NCI-H1092 treated with DMSO at 0.1 percent for 48 hours (cell line): ENCODE data around the gene MCM8.

Experiments
- DNase-seq: peaks from one replicate; lab custom pipeline; 2025; lab: John Stamatoyannopoulos, UW

The MCM8 gene

DNA sequence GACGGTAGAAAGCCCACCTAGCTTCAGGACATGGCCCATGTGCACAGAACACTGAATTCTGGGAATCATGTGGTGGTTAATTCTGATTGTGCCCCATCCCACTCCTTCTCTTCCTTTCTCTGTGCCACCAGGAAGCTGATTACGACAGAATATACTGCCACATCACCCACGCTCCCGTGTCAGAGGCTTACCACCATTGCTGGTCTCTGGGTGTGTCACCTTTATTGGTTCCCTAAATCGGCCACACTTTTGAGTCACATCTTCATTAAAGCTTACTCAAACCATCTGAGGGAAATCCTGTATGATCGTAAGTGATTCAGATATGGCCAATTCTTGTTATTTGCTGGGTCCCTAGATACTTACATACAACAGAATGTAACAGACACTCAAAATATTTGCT, 3.2 kb upstream of the MCM8 start:
- DNase-seq: no peak

DNA sequence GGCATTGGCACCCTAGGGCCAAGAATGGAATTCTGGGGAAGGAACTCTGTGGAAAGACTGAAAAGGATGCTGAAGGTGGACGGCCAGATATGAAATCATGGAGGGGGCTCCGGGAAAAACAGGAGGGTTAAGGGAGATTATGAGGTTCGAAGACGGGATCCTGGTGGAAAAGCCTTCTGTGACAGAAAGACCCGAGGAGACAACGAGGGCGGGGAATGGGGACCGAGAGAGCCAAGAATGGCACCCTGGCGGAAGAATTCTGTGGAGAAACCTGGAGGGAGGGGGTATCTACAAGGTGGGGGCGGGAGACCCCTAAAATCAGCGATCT, 545 bp upstream of the MCM8 start:
- no peak for DNase-seq

DNA sequence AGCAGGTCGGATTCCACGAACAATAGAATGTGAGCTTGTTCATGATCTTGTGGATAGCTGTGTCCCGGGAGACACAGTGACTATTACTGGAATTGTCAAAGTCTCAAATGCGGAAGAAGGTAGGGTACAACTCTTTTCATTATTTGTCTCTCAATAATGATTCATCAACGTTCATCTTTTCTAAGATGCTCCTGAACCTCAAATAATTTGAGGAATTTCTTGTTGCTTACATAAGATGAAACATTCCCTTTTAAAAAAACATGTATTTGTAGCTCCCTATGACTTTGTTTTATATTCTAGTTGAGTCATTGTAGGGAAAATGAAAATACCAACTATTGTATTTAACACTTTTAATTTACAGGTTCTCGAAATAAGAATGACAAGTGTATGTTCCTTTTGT, 17.0 kb downstream of the MCM8 start:
- DNase-seq: no peak

DNA sequence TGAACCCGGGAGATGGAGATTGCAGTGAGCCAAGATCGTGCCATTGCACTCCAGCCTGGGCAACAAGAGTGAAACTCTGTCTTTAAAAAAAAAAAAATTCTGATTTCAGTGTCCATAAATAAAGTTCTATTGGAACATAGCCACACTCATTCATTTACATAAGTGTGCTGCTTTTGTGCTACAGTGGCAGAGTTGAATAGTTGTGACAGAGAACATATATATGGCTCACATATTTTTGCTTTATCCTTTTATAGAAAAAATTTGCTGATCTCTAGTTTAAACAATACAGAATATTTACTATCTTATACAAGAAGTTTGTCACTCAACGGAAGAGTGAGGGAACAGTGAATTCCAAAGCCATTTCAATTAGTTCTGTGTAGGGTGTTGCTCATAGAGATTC, 18.0 kb downstream of the MCM8 start:
- DNase-seq: no peak

DNA sequence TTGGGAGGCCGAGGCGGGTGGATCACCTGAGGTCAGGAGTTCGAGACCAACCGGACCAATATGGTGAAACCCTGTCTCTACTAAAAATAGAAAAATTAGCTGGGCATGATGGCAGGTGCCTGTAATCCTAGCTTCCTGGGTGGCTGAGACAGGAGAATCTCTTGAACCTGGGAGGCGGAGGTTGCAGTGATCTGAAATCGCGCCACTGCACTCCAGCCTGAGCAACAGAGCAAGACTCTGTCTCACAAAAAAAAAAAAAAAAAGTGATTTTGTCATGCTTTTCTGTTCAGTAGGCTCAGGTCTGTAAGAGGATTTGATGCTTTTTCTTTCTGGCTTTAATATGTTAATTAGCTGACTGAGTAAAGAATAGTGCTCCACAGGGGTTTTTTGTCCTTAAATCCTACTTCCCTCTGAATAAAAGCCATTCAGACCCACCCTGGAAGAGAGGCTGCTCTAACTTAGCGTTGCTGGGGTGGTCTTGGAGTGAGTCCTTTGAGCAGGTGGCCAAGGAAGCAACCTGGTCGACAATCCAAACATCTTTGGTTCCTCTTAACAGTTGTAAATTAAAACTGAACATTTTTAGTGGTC, 19.0 kb downstream of the MCM8 start:
- no peak for DNase-seq

DNA sequence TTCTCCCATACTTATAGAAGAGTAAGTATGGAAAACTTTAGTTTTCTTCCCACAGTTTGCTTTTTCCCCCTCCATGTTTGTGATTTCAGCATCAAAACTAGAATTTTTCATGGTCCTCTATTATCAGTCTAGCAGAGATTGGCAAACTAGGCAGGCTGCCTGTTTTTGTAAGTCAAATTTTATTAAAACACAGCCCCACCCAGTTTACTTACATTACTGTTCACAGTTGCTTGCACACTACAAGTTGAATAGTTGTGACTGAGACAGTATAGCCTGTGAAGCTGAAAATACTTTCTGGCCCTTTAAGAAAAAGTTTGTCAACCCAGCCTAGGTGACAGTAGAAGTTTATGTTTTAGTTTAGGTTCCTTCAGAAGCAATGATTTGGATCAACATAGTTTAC, 19.5 kb downstream of the MCM8 start:
- no peak for DNase-seq

DNA sequence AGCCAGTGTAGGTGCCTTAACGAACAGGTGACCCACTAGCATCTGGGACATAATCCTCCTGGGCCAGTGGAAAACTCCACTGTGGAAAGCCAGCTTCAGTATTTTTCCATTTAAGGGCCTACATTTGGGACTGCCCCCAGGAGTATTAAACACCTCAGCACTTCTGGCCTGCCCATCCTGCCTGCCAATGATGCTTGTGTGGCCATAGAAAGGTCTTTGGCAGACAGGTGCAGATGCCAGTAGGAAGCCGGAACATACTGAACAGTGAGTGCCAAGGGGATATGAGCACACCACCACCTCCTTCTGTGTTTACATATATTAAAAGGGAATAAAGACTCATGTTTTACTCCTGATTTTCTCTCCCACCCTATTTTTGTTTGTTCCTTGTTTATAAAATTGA, 19.9 kb downstream of the MCM8 start:
- DNase-seq: no peak

DNA sequence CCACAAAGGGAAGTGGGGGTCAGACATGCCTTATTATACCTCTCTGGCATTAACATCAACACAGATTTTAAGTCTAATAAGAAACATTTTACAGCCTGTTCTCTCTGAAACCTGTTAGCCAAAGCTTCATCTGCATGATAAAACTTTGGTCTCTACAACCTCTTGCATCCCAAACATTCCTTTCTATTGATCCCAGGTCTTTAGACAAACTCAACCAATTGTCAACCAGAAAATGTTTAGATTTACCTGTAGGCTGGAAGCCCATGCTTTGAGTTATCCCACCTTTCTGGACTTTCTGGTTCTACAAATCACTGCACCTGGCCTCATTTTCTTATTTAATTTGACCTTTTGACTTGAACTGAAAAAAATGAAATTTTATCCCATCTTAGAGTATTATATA, 20.8 kb downstream of the MCM8 start:
- DNase-seq: no peak

DNA sequence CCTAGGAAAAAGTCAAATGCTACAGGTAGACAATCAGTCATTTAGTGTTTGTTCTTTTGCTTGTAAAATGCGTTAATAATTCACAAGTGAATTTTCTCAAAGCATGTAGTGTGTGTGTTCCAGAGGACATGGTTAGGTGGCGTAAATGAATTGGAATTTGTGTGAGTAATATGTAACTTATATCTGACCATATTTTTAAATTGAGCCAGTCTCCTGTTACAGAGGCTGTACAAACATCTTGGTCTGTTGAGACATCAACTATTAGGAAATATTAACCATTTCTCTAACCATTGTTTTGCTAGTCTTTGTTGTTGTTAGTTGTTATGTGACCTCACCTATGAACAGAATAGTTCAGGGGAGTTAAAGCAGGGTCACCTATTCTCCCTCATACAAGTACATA, 22.7 kb downstream of the MCM8 start:
- DNase-seq: no peak

DNA sequence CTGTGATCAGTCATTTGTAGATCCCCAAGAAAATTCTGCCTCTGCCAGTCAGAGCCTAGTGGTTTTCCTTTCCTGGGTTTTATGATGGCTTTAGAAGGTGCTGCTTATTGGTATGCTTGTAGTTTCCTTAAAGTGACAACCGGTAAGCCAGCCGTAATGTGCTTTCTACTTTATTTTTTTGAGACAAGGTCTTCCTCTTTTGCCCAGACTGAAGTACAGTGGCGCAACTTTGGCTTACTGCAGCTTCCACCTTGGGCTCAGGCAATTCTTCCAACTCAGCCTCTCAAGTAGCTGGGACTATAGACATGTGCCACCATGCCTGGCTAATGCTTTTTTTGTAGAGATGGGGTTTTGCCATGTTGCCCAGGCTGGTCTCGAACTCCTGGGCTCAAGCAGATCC, 23.5 kb downstream of the MCM8 start:
- DNase-seq: no peak

DNA sequence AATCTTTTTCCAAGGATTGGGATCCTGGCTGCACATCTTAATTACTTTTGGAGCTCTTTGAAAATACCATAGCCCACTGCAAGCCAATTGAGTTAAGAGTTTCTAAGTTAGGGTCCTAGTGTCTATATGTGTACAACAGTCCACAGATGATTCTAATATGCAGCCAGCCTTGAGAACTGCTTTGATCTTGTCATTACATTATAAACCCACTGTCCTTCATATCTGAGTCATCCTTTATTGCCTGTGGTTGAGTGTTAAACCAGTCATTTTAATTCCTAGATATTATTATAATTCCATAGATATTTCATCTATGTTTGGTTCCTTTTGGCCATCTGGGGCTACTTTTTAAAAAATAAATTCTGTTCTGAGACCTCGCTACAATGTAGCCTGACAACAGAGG, 24.1 kb downstream of the MCM8 start:
- DNase-seq: no peak

DNA sequence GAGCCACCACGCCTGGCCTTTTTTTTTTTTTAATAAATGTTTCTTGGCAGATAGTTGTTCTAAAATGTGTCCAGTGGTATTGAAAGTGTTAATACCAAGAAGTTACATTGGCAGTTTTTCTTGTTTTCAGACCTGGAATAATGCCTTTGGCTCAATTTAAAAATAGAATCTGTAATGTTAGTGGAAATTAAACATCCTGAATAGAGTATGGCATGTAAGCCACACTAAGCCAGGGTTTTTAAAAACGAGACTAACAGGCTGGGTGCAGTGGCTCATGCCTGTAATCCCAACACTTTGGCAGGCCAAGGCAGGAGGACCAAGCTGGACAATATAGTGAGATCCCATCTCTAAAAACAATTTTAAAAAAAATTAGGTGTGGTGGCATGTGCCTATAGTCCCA, 25.3 kb downstream of the MCM8 start:
- DNase-seq: no peak

DNA sequence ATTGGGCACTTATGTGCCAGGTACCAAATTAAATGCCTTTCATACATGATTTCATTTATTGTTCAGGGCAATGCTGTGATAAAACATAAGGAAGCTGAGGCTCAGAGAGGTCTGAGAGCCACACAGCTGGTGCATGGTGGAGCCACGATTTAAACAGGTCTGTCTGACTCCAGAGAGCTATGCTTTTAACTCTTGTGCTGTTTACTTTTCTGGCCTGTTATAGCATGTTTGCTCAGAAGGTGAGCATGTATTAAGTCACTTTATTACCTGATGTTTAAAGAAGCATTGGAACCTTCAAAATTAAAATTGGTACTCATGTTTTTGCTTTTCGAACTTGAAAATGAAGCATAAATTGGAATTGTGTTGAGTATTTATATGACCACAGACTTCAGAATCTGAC, 26.8 kb downstream of the MCM8 start:
- DNase-seq: no peak

DNA sequence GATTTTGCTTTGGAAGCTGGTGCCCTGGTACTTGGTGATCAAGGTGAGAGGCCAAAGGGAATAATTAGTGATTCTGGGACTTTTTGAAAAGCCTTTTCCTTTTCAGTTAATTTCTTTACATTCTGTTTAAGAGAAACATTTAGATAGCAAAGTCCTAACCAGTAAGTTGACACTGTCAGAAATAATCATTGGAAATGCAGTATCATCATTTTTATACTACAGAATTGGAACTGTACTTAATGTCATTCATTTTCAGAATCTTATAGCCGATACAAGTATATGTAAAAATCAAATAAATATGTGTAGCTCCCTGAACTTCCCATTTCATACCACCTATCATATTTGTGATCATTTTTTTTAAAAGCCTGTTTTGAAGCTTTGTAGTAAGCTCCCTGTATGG, 27.5 kb downstream of the MCM8 start:
- no peak for DNase-seq

DNA sequence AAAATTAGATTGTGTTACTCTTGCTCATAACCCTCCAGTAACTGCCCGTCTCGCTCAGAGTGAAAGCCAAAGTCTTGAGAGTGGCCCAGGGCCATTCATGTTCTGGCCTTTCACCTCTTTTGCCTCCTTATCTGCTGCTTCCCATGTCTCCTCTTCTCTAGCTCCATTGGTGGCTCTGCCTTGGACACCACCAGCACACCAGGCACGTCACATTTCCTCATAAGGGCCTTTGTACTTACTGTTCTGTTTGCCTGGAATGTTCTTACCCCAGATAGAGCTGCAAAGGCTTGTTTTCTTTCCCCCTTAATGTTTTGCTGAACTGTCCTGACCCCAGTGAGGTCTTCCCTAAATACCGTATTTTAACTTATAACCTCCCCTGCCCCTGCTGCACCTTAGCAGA, 29.3 kb downstream of the MCM8 start:
- DNase-seq: no peak

DNA sequence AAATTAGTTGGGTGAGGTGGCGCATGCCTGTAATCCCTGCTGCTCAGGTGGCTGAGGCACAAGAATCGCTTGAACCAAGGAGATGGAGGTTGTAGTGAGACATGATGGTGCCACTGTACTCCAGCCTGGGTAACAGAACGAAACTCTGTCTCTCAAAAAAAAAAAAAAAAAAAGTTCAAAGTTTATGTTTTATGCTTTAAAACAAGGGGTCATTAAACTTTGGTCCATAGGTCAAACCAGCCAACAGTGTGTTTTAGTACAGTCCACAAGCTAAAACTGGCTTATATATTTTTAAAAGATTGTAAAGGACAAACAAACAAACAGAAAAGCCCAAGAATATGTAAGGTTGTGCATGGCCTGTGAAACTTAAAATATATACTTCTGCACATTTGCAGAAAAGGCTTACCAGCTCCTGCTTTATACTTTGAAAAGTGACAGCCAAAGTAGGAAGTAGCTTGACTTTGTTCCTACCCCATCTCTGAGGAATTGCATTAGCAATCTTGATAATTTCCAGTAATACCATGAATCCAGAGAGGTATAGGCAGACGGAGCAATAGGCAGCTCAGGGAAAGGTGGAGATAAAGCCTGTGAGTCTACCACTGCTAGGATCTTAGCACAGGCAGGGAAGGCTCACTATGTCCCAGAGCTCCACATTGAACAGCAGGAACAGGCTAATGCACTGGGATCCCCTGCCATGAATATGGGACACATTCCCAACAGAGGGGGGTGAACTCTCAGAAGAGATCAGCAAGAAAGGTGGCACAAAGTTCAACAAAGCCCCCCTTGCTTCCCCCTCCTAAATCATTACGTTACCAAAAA, 30.5 kb downstream of the MCM8 start:
- no peak for DNase-seq

DNA sequence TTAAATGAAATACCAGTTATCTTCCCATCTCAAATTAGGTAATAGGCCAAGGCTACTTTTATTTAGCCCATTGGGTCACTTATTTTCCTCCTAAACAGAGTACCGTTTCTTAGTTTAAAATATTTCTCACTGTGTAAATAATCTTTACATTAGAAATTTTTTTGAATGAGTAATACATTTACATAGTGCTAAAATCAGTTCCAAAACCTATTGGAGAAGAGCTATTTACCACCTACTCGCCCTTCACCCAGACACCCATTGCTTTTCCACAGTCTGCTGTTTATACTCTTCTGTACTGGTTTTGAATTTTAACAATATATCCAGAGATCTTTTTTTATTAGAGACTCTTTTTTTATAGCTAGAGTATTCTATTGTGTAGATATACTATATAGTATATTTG, 36.9 kb downstream of the MCM8 start:
- DNase-seq: no peak

DNA sequence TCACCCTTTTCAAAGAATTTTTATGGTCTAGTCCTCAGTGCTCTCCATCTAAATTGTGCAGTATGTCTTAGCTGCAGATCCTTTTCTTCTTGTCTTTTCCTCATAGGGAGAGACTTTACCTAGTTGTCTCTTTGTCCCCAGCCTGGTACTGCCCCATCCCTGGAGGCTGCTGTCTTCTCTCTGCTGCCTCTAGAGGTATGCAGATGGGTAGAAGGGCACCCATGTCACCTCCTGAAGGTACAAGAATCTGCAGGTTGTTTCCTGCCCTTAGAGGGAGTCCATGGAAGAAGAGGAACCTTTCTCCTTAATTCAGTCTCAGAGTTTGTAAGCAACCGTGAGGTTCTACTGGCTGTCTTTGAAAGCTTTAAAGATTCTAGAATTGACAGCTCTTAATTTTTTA, 39.1 kb downstream of the MCM8 start:
- no peak for DNase-seq

DNA sequence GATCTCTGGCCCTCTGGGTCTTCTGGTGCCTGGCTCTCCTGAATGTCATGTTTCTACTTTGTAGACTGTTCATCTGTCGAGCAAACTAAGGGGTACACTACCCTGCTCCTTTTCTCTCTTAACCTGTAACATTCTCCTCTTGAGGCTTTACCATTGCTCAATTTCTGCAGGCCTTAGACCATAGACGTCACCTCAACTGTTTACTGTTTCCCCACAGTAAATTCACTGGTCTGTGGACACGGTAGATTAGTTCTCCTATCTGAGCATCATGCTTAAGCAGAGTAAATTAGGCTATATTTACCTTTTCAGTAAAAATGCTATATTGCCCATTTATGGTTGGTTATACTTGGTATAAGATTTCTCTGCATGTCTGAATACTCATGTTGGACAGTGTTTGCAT, 40.5 kb downstream of the MCM8 start:
- no peak for DNase-seq

DNA sequence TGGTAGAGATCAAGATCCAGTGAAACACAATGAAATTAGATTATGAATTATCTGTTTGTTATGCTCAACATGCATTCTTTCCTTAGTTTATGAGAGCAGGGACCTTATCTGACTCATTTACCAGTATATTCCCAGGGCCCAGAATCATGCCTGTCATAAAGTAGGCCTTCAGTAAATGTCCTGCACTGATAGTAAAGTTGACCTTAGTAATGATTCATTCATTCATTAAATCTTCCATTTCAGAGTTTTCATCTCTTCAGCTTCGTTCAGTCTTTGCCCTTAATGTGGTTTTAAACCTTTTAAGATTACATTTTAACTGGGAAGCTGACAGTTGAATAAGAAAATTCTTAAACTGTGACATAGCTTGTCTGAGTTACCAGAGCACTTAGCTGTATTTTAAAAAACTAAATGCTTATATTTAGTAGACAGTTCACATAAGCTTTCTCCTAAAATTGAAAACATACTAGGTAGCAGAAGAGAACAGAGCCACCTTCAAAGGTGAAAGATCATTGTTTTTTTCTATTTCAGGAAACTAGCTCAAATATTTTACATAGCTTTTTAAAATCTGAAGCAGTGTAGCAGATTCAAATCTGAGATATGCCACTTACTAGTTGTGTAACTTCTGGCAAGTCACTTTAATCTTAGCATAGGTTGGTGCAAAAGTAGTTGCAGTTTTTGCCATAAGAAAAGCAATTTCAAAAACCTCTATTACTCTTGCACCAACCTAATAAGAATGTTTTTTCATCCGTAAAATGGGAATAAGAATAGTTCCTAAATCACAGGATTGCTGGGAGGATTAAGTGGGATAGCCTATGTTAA, 41.4 kb downstream of the MCM8 start:
- DNase-seq: no peak

DNA sequence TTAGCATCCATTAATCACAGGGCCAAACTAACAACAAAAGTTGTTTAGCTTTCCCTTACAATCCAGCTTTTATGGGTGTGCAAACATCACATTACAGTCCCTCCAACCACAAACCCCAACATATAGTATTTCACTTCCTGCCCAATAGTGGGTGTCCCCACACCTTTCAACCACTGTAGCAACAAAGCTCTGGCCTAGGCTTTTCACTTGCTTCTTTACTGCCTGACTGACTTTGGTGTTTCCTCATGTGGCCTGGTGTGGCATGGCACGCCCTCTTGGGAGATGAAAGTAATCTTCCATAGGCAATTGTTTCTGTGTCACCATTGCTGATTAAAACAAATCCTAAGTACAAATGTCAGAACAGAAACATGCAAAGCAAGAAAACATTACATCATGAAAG, 46.3 kb downstream of the MCM8 start:
- DNase-seq: no peak

DNA sequence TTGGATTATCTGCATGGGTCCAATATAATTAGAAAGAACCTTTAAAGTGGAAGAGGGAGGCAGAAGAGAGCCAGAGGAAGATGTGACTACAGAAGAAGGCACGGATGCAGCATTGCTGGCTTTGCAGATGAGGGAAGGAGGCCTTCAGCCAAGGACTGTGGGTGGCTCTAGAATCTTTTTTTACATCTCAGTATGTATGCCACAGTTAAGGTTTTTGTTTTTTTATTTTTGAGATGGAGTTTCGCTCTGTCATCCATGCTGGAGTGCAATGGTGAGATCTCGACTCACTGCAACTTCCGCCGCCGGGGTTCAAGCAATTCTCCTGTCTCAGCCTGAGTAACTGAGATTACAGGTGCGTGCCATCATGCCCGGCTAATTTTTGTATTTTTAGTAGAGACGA, 49.3 kb downstream of the MCM8 start:
- no peak for DNase-seq

DNA sequence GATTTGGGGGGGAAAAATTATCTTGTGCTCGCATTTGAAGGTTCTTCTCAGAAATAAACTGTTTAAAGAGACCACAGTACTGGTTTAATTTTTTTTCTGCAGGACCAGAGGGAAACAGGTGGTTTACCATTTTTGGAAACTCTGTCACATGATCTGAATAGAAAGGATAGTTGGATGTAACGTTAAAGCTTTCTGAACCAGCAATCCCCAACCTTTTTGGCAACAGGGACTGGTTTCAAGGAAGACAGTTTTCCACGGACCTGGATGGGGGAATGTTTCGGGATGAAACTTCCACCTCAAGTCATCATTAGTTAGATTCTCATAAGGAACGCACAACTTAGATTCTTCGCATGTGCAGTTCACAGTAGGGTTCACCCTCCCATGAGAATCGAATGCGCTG, 50.4 kb downstream of the MCM8 start:
- no peak for DNase-seq

DNA sequence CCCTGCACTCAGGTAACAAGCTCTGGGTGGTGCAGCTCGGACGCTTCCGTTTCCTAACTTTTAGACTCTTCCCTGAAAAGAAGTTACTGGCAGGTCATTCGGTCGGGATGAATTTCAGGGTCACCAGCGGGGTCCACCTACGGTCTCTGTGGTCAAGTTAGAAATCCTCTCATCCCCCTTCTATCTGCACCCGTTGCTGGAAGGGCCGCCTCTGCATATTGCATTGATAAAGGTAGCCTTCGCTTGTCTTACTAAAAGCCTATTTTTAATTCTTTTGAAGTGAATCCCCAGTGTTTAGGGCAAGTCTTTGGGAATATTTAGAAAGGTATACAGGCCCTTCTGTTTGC, 56.1 kb downstream of the MCM8 start:
- peak; percentile 26 for DNase-seq
